ENCODE results near the gene ZDHHC13.

DNA sequence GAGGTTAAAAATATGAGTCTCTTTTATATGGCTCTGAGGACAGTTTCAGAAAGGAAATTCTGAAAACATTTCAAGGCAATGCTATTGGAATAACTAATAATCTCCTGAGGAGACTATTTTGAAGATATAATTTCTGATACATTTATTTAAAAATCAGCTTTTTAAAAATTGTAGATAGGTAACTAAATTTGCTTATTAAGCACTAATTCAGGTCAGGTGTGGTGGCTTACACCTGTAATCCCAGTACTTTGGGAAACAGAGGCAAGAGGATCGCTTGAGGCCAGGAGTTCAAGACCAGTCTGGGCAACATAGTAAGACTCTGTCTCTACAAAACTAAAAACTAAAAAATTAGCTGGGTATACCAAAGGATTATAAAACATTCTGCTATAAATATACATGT, 17.0 kb downstream of the ZDHHC13 start:
- TF ChIP-seq RAD21 (IDR thresholded peaks at IDR 0.05; ENCODE audit: low read length): no peak
- TF ChIP-seq, protein P1, sequence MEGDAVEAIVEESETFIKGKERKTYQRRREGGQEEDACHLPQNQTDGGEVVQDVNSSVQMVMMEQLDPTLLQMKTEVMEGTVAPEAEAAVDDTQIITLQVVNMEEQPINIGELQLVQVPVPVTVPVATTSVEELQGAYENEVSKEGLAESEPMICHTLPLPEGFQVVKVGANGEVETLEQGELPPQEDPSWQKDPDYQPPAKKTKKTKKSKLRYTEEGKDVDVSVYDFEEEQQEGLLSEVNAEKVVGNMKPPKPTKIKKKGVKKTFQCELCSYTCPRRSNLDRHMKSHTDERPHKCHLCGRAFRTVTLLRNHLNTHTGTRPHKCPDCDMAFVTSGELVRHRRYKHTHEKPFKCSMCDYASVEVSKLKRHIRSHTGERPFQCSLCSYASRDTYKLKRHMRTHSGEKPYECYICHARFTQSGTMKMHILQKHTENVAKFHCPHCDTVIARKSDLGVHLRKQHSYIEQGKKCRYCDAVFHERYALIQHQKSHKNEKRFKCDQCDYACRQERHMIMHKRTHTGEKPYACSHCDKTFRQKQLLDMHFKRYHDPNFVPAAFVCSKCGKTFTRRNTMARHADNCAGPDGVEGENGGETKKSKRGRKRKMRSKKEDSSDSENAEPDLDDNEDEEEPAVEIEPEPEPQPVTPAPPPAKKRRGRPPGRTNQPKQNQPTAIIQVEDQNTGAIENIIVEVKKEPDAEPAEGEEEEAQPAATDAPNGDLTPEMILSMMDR (conservative IDR thresholded peaks at IDR 0.05; ENCODE audit: low read depth, low read length): no peak
- no peak for TF ChIP-seq CHD1 (IDR thresholded peaks at IDR 0.05; ENCODE audit: low read depth, low read length)
